Measurements from ENCODE around the gene CHKA. TPM values are rescaled to one million over a fixed set of nuclear protein-coding genes. Genes with fewer than 3 reads are reported as not detected.

Gene CHKA
- total RNA-seq, 1 donor from 2014 or later, result 25.4 TPM

DNA sequence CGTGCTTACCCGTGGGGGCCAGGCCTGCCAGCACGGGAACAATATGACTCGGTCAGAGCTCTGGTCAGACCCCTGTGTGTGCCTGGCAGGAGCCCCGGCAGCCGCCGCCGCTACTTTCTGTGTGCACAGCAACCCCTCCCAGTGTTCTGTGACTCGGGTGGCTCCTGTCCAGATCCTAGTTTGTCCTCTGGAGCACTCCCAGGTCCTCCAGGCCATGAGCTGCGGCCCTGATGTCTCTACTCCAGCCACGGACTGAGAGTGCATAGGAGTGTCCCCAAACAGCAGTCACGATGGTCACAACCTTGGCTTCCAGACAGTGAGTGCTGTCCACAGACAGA lies 87.5 kb downstream of the CHKA start:
- DNase-seq (ENCODE audit: low read depth in 2 of 2), result no peak

DNA sequence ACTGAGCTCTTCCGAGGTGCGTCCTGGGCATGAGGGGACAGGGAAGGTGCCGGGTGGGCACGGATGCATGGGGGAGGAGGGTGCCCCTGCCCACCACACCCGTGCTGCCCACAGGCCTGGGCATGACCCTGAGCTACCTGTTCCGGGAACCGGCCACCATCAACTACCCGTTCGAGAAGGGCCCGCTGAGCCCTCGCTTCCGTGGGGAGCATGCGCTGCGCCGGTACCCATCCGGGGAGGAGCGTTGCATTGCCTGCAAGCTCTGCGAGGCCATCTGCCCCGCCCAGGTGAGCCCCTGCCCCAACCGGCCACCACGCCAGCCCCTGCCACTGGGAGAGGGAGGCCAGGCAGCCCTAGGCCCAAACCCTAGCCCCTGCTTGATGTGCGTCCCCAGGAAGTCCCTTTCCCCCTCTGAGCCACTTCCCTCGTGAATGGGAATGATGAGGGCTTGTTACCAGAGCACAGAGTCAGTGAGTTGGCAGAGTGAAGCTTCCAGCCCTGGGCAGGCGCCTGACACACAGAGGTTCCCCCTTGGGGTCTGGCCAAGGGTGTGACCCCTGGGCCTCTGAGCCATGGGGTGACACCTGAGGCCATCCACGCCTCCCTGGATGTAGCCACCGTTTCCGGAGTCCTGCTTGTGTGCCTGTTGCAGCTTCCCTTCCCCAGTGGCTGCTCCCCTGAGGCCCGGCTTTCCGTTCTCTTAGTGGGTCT lies 88.0 kb downstream of the CHKA start:
- DNase-seq (ENCODE audit: low read depth in 2 of 2), result no peak

DNA sequence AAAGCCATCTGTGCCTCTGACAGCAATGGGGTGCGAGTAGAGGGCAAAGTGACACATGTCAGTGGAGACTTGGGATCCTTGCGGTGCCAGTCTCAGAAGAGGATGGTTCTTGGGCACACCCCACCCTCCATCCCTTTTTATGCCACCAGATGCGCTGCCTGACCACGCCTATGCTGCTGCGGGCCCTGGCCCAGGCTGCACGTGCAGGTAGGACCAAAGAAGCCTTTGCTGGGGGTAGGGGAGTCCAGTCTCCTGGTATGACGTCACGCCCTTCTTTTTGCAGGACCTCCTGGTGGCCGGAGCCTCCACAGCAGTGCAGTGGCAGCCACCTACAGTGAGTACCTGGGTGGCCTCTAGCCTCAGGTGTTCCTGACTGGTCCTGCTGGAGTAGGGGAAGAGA lies 89.2 kb downstream of the CHKA start:
- DNase-seq (ENCODE audit: low read depth in 2 of 2), result no peak

DNA sequence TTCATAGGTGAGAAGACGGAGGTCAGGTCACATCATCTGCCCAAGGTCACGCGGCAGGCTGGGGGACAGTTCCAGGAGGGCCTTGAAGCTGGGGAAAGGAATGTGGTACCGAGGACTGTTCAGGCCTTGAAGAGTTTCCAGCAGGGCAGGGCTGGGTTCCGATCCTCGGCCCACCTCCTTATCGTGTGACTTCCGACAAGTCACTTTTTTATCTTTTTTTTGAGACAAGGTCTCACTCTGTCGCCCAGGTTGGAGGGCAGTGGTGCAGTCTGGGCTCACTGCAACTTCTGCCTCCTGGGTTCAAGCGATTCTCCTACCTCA lies 90.1 kb downstream of the CHKA start:
- peak in 1 of 2 donors; percentile 46 for DNase-seq (ENCODE audit: low read depth in 2 of 2)

- peak; percentile 99 for DNase-seq (ENCODE audit: low read depth in 2 of 2)
Observed at GRCh38 chr11:68030318-68031143, 90.7 kb downstream of the CHKA start, which contains the start of gene NDUFS8. Gene NDUFS8 (plus strand): TSS chr11:68030681. CDS start chr11:68032152, 1,471 bp downstream.

GRCh38 chr11:68028802-68029545 lies 92.2 kb downstream of the CHKA start:
- peak in 1 of 2 donors; percentile 7 for DNase-seq (ENCODE audit: low read depth in 2 of 2)

DNA sequence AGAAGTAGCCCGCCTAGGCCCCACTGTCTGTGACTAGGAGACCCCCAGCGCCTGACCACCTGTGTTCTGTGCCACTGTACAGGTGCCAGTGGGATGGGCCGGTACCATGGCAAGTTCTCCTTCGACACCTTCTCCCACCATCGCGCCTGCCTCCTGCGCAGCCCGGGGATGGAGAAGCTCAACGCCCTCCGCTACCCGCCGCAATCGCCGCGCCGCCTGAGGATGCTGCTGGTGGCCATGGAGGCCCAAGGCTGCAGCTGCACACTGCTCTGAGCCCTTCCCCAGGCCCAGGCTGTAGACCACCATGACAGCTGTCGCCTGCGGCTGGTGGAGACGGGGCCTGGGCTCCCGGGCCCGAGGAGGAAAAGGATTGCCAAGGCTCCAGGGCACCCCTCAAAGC lies 93.5 kb downstream of the CHKA start:
- DNase-seq (ENCODE audit: low read depth in 2 of 2), result no peak

- no peak for DNase-seq (ENCODE audit: low read depth in 2 of 2)
Observed at GRCh38 chr11:68026391-68027105, 94.6 kb downstream of the CHKA start.

DNA sequence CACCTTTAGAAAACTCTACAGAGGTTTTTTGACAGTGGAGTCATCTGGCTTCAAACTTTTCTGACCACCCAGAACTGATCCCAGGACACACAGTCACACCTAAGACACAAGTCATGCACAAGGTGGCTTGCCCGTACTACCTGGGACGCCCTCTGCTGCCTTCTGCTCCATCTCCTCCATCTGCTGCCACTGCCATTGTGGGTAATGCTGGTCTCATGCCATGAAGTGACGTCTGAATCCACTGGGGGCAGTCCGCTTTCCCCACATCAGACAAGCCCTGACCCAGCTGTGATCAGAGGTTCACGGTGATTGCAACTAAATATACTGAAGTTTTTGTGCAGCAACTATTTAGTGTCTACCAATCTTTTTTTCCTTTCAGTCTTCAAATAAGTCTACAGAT lies 96.1 kb downstream of the CHKA start:
- no peak for DNase-seq (ENCODE audit: low read depth in 2 of 2)

DNA sequence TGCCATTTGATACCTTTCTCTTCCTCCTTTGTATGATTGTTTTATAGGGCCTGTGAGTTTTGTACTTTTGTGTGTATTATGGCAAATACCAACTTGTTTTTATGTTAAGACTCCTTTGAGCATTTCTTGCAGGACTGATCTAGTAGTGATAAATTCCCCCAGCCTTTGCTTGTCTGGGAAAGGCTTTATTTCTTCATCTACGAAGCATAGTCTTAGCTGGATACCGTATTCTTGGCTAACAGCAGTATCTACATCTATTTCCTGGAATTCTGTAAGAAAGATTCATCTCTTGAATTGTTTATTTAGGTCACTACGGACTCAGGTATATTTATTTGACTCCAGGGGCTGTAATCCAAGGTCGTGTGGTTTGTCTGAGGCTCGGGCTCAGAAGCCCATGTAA lies 96.7 kb downstream of the CHKA start:
- no peak for DNase-seq (ENCODE audit: low read depth in 2 of 2)

DNA sequence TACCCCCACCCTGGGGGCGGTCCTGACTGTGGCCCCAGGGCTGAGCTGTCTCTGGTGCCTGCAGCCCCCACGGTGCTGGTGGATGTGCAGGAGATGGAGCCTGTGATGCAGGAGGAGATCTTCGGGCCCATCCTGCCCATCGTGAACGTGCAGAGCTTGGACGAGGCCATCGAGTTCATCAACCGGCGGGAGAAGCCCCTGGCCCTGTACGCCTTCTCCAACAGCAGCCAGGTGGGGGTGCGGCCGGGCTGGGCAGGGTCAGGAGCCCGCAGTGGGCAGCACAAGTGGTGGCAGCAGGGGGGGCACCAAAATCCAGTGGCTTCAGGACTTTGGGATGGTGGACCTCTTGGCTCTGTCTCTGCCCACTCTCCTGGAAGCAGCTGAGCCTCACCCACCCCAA lies 98.7 kb downstream of the CHKA start:
- DNase-seq (ENCODE audit: low read depth in 2 of 2), result no peak

- DNase-seq (ENCODE audit: low read depth in 2 of 2), result peak in 1 of 2 donors; percentile 33
Observed at GRCh38 chr11:68021167-68021787, 99.9 kb downstream of the CHKA start.

- peak; percentile 40 to 46 for DNase-seq (ENCODE audit: low read depth in 2 of 2)
Observed at GRCh38 chr11:68020575-68020974, 100.6 kb downstream of the CHKA start.

DNA sequence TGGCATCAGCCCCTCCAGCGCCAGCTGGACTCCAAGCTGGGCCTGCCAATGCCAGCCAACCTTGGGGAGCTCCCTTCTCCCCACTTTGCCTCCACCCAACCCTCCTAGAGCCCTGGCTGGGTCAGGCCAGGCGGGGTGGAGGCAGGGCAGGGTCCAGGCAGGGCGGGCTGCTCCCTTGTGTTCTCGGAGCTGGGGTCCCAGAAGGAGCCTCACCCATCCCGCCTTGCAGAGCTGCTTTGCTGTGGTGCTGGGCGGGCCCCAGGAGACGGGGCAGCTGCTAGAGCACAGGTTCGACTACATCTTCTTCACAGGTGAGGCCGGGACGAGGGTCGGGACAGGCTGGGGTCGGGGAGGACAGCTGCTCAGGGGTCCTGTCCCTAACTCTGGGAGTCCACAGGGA lies 101.7 kb downstream of the CHKA start:
- no peak for DNase-seq (ENCODE audit: low read depth in 2 of 2)

DNA sequence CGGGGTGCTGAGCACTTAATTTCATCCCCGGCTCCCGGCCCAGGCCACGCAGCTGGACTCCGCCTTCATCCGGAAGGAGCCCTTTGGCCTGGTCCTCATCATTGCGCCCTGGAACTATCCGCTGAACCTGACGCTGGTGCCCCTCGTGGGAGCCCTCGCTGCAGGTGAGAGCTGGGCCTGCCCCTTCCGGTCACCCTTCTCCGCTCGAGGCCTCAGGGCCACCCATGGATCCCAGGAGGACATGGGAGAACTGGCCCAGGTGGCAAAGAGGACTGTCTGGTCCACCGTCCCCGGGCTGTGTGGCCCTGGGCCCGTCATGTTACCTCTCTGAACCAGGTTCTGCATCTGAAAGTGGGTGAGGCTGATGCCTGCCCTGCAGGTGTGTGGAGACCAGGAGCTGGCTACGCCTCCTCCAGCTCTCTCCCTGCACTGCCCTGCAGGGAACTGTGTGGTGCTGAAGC lies 102.4 kb downstream of the CHKA start:
- DNase-seq (ENCODE audit: low read depth in 2 of 2), result no peak

- DNase-seq (ENCODE audit: low read depth in 2 of 2), result no peak
Observed at GRCh38 chr11:68017980-68018729, 103.0 kb downstream of the CHKA start.

GRCh38 chr11:68016904-68017817 lies 104.0 kb downstream of the CHKA start:
- no peak for DNase-seq (ENCODE audit: low read depth in 2 of 2)

- DNase-seq (ENCODE audit: low read depth in 2 of 2), result no peak
Observed at GRCh38 chr11:68016161-68016903, 104.9 kb downstream of the CHKA start.

GRCh38 chr11:68015467-68015866 lies 105.7 kb downstream of the CHKA start:
- DNase-seq (ENCODE audit: low read depth in 2 of 2), result no peak
